ENCODE results near the gene CYP26C1. TPM values are rescaled to one million over a fixed set of nuclear protein-coding genes. Genes with fewer than 3 reads are reported as not detected.

Gene CYP26C1
- total and polyA plus RNA-seq, 2 of the 13 experiments (the other 11 are each of a cell fraction or from before 2014, with no cell fraction given) = 0.02 TPM; not detected in 1

DNA sequence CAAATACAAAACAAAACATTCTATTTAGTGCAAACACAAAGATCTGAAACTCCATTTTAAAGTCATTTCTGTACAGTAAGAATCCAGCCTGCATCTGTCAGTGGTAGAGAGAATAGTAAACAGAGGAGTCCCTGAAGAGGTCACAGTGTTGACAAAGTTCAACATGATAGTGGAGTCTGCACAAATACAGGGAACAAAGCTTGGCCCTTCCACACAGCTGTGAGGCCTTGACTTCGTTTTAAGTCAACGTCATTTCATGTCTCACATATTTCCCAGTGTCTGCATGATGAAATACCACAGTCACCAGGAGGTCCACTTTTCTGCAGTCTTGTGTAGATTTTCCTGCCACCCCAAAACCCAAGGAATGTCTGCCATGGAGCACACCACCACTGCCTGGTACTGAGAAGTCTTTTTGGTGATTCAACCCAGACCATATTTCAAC, 46.1 kb downstream of the CYP26C1 start (continued):
- no peak for TF ChIP-seq NFKB2 (CRISPR knock-in tag; IDR thresholded peaks at IDR 0.05; ENCODE audit: borderline replicate concordance)
- TF ChIP-seq GPN1 (CRISPR knock-in tag; IDR thresholded peaks at IDR 0.05; ENCODE audit: borderline replicate concordance) = no peak
- TF ChIP-seq, protein P1, sequence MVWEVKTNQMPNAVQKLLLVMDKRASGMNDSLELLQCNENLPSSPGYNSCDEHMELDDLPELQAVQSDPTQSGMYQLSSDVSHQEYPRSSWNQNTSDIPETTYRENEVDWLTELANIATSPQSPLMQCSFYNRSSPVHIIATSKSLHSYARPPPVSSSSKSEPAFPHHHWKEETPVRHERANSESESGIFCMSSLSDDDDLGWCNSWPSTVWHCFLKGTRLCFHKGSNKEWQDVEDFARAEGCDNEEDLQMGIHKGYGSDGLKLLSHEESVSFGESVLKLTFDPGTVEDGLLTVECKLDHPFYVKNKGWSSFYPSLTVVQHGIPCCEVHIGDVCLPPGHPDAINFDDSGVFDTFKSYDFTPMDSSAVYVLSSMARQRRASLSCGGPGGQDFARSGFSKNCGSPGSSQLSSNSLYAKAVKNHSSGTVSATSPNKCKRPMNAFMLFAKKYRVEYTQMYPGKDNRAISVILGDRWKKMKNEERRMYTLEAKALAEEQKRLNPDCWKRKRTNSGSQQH (CRISPR knock-in tag; IDR thresholded peaks at IDR 0.05; ENCODE audit: low read depth) = no peak
- TF ChIP-seq SUZ12 (IDR thresholded peaks at IDR 0.05; ENCODE audit: low read depth, low read length) = no peak
- TF ChIP-seq CCAR2 (optimal IDR thresholded peaks at IDR 0.05; ENCODE audit: low read depth, low read length) = no peak
- peak; percentile 75 for TF ChIP-seq THAP11 (CRISPR knock-in tag; IDR thresholded peaks at IDR 0.05)
- 0 out of 2 replicates have a peak, but pooled peaks have one; percentile 42 for TF ChIP-seq ZFP37 (CRISPR knock-in tag; IDR thresholded peaks at IDR 0.05; ENCODE audit: borderline replicate concordance)
- TF ChIP-seq, protein P2, sequence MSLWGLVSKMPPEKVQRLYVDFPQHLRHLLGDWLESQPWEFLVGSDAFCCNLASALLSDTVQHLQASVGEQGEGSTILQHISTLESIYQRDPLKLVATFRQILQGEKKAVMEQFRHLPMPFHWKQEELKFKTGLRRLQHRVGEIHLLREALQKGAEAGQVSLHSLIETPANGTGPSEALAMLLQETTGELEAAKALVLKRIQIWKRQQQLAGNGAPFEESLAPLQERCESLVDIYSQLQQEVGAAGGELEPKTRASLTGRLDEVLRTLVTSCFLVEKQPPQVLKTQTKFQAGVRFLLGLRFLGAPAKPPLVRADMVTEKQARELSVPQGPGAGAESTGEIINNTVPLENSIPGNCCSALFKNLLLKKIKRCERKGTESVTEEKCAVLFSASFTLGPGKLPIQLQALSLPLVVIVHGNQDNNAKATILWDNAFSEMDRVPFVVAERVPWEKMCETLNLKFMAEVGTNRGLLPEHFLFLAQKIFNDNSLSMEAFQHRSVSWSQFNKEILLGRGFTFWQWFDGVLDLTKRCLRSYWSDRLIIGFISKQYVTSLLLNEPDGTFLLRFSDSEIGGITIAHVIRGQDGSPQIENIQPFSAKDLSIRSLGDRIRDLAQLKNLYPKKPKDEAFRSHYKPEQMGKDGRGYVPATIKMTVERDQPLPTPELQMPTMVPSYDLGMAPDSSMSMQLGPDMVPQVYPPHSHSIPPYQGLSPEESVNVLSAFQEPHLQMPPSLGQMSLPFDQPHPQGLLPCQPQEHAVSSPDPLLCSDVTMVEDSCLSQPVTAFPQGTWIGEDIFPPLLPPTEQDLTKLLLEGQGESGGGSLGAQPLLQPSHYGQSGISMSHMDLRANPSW (CRISPR knock-in tag; IDR thresholded peaks at IDR 0.05; ENCODE audit: borderline replicate concordance) = 0 out of 2 replicates have a peak, but pooled peaks have one; percentile 70
- TF ChIP-seq, protein P3, sequence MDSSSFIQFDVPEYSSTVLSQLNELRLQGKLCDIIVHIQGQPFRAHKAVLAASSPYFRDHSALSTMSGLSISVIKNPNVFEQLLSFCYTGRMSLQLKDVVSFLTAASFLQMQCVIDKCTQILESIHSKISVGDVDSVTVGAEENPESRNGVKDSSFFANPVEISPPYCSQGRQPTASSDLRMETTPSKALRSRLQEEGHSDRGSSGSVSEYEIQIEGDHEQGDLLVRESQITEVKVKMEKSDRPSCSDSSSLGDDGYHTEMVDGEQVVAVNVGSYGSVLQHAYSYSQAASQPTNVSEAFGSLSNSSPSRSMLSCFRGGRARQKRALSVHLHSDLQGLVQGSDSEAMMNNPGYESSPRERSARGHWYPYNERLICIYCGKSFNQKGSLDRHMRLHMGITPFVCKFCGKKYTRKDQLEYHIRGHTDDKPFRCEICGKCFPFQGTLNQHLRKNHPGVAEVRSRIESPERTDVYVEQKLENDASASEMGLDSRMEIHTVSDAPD (CRISPR knock-in tag; IDR thresholded peaks at IDR 0.05) = no peak
- no peak for TF ChIP-seq ZNF224 (CRISPR knock-in tag; IDR thresholded peaks at IDR 0.05)
- no peak for TF ChIP-seq RELA (CRISPR knock-in tag; IDR thresholded peaks at IDR 0.05)
- TF ChIP-seq ZNF207 (IDR thresholded peaks at IDR 0.05; ENCODE audit: borderline replicate concordance) = no peak
- TF ChIP-seq ZNF530 (CRISPR knock-in tag; IDR thresholded peaks at IDR 0.05; ENCODE audit: low read depth) = no peak
- no peak for TF ChIP-seq ZFP36L2 (CRISPR knock-in tag; IDR thresholded peaks at IDR 0.05)
- TF ChIP-seq KLF6 (CRISPR knock-in tag; IDR thresholded peaks at IDR 0.05) = no peak
- TF ChIP-seq TBP (CRISPR knock-in tag; IDR thresholded peaks at IDR 0.05) = no peak
- TF ChIP-seq, protein P4, sequence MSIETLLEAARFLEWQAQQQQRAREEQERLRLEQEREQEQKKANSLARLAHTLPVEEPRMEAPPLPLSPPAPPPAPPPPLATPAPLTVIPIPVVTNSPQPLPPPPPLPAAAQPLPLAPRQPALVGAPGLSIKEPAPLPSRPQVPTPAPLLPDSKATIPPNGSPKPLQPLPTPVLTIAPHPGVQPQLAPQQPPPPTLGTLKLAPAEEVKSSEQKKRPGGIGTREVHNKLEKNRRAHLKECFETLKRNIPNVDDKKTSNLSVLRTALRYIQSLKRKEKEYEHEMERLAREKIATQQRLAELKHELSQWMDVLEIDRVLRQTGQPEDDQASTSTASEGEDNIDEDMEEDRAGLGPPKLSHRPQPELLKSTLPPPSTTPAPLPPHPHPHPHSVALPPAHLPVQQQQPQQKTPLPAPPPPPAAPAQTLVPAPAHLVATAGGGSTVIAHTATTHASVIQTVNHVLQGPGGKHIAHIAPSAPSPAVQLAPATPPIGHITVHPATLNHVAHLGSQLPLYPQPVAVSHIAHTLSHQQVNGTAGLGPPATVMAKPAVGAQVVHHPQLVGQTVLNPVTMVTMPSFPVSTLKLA (IDR thresholded peaks at IDR 0.05) = no peak
- TF ChIP-seq FOXJ3 (CRISPR knock-in tag; IDR thresholded peaks at IDR 0.05; ENCODE audit: borderline replicate concordance) = peak; percentile 96
- peak; percentile 59; the same call in 1 of the 2 replicates for TF ChIP-seq ZFX (CRISPR knock-in tag; IDR thresholded peaks at IDR 0.05; ENCODE audit: low read depth)
- peak; percentile 40; the same call in 1 of the 2 replicates for TF ChIP-seq ESRRA (CRISPR knock-in tag; IDR thresholded peaks at IDR 0.05; ENCODE audit: low read depth)
- TF ChIP-seq ATF7 (IDR thresholded peaks at IDR 0.05) = peak; percentile 73
- TF ChIP-seq ATF7 (CRISPR knock-in tag; IDR thresholded peaks at IDR 0.05) = peak; percentile 88
- no peak for TF ChIP-seq ZNF607 (CRISPR knock-in tag; IDR thresholded peaks at IDR 0.05; ENCODE audit: borderline replicate concordance)
- peak; percentile 16; the same call in 1 of the 2 replicates for TF ChIP-seq YEATS2 (CRISPR knock-in tag; IDR thresholded peaks at IDR 0.05; ENCODE audit: borderline replicate concordance)
- TF ChIP-seq KDM4B (CRISPR knock-in tag; IDR thresholded peaks at IDR 0.05) = no peak
- no peak for TF ChIP-seq ZNF563 (CRISPR knock-in tag; IDR thresholded peaks at IDR 0.05)
